ENCODE measurements around the gene TDRD9.

DNA sequence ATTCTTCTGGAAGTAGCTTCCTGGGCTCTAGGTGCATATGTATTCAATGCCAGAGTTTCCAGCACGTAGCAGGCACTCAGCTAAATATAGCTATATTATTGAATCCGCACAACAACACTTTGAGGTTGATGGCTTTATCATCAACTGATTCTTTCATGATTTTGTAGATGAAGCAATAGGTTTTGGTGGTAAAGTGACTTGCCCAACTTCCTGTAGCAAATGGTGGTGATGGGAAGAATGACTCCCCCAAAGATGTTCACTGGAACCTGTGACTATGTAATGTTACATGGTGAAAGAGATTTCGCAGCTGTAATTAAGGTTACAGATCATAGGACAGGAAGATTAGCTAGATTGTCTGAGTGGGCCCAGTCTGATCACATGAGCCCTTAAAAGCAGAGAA is 3.2 kb downstream of the TDRD9 start:
- TF ChIP-seq, protein P1, sequence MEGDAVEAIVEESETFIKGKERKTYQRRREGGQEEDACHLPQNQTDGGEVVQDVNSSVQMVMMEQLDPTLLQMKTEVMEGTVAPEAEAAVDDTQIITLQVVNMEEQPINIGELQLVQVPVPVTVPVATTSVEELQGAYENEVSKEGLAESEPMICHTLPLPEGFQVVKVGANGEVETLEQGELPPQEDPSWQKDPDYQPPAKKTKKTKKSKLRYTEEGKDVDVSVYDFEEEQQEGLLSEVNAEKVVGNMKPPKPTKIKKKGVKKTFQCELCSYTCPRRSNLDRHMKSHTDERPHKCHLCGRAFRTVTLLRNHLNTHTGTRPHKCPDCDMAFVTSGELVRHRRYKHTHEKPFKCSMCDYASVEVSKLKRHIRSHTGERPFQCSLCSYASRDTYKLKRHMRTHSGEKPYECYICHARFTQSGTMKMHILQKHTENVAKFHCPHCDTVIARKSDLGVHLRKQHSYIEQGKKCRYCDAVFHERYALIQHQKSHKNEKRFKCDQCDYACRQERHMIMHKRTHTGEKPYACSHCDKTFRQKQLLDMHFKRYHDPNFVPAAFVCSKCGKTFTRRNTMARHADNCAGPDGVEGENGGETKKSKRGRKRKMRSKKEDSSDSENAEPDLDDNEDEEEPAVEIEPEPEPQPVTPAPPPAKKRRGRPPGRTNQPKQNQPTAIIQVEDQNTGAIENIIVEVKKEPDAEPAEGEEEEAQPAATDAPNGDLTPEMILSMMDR (IDR thresholded peaks at IDR 0.05; ENCODE audit: poor library complexity) = no peak
- no peak for TF ChIP-seq EZH2 (IDR thresholded peaks at IDR 0.05; ENCODE audit: borderline replicate concordance)

All from hepatocyte (in vitro differentiated cells).